Neutrophil (primary cell): ENCODE data around the gene HSF2BP.

ENCODE experiments used
- H3K27ac ChIP-seq: fragments of 200-600 bp; sonication (generic); 2 replicates; pipeline ENCODE4 v1.5.1; 2016; ENCODE audit warnings: mild to moderate bottlenecking, moderate library complexity
- H3K27me3 ChIP-seq: fragments of 200-600 bp; sonication (generic); 2 replicates; pipeline ENCODE4 v1.6.0; 2016; ENCODE audit warnings: mild to moderate bottlenecking
- H3K36me3 ChIP-seq: fragments of 200-600 bp; sonication (generic); 2 replicates; pipeline ENCODE4 v1.5.1; 2017
- H3K4me1 ChIP-seq, 2 experiments: fragments of 200-600 bp in 1 of 2; sonication (generic) in 1 of 2; 1 replicate in 1 of 2; 2 replicates in 1 of 2; pipeline versions ENCODE4 v1.5.1 to v1.6.1; 2013 to 2016; ENCODE audit warnings: low read depth in 1 of 2, low read length in 1 of 2, mild to moderate bottlenecking in 1 of 2, moderate library complexity in 1 of 2; ENCODE audit not compliant: control insufficient read depth in 1 of 2, insufficient read depth in 1 of 2
- H3K4me3 ChIP-seq, 2 experiments: fragments of 200-600 bp in 1 of 2; sonication (generic) in 1 of 2; 1 replicate in 1 of 2; 2 replicates in 1 of 2; pipeline ENCODE4 v1.5.1; 2013 to 2016; ENCODE audit warnings: low read depth in 1 of 2, low read length in 1 of 2, mild to moderate bottlenecking in 1 of 2, moderate library complexity in 1 of 2
- H3K9me3 ChIP-seq: fragments of 200-600 bp; sonication (generic); 2 replicates; pipeline ENCODE4 v1.5.1; 2016
- CTCF ChIP-seq: fragments of 200-600 bp; sonication (generic); IDR thresholded peaks from 2 replicates; pipeline ENCODE4 v1.5.1; 2016; ENCODE audit warnings: antibody characterized with exemption

The HSF2BP gene

GRCh38 chr21:43694437-43695079 is 35.3 kb upstream of the HSF2BP start:
- Histone ChIP-seq H3K27me3 (no peaks in the 10 kb centered on the region), H3K36me3 (peaks cover 27% of the 10 kb centered on the region), H3K4me3 (no peak overlapping the region), H3K27ac (no peak overlapping the region), H3K9me3 (no peaks in the 10 kb centered on the region), H3K4me1 (no peaks in the 10 kb centered on the region)
- TF ChIP-seq CTCF = no peak

- no peak overlapping the region for H3K27ac ChIP-seq
- no peaks in the 10 kb centered on the region for H3K9me3 ChIP-seq
- no peak for TF ChIP-seq CTCF
- H3K36me3 ChIP-seq = peaks cover 27% of the 10 kb centered on the region
- peaks cover under 1 to 2% of the 10 kb centered on the region in 2 experiments for H3K4me1 ChIP-seq
- no peaks in the 10 kb centered on the region for H3K27me3 ChIP-seq
- no peak overlapping the region for H3K4me3 ChIP-seq
Measured at GRCh38 chr21:43693981-43694380, 34.7 kb upstream of the HSF2BP start.

GRCh38 chr21:43692949-43693348 is 33.7 kb upstream of the HSF2BP start:
- Histone ChIP-seq H3K9me3 (no peaks in the 10 kb centered on the region), H3K27me3 (no peaks in the 10 kb centered on the region), H3K36me3 (peaks cover 27% of the 10 kb centered on the region), H3K4me1 (peaks cover 11 to 12% of the 10 kb centered on the region in 2 experiments), H3K27ac (no peak overlapping the region), H3K4me3 (no peak overlapping the region)
- TF ChIP-seq CTCF = no peak

- Histone ChIP-seq H3K4me1 (peaks cover 14 to 20% of the 10 kb centered on the region in 2 experiments), H3K27me3 (no peaks in the 10 kb centered on the region), H3K9me3 (no peaks in the 10 kb centered on the region), H3K4me3 (no peak overlapping the region), H3K36me3 (peaks cover 30% of the 10 kb centered on the region), H3K27ac (no peak overlapping the region)
- TF ChIP-seq CTCF = no peak
Measured at GRCh38 chr21:43691801-43692200, 32.5 kb upstream of the HSF2BP start.

GRCh38 chr21:43691086-43691795 is 32.0 kb upstream of the HSF2BP start:
- H3K9me3 ChIP-seq = no peaks in the 10 kb centered on the region
- H3K4me1 ChIP-seq = peaks cover 14 to 20% of the 10 kb centered on the region in 2 experiments
- no peaks in the 10 kb centered on the region for H3K27me3 ChIP-seq
- H3K36me3 ChIP-seq = peaks cover 32% of the 10 kb centered on the region
- no peak overlapping the region for H3K4me3 ChIP-seq
- no peak overlapping the region for H3K27ac ChIP-seq
- no peak for TF ChIP-seq CTCF
